ENCODE measurements around the gene SIMC1. TPM values are rescaled to one million over a fixed set of nuclear protein-coding genes. Genes with fewer than 3 reads are reported as not detected.

Gene SIMC1
- total RNA-seq, 1 donor from 2014 or later, result 10.4 TPM

DNA sequence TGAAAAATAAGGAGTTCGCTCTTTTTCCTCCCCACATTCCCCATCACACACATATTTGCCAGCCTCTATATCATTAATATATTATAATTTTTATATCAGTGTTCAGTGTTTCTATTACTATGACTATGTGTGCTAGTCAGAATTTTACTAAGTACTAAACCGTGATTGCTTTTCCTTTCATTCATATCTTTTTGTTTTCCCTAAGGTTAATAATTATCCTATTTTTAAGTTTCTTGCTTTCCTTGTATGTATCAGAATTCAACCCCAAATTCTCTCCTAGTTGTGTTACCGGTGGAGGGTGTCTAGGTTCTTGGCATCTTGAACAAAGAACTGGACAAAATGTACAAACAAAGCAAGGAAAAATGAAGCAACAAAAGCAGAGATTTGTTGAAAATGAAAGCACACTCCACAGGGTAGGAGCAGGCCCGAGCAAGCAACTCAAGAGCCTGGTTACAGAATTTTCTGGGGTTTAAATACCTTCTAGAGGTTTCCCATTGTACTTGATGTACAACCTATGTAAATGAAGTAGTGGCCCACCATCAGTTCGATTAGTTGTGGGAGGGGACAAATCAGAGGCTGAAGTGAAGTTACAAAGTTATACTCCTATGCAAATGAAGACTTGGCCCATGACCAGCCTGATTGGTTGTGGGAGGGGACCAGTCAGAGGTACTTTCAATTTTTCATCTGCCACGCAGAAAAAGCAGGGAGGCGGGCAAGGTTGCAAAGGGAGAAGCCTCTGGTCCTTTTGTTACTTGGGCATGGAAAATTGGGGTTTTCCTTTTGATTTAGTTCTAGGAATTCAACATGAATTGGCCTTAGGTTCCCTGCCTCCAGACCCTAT is 79.5 kb downstream of the SIMC1 start:
- H3K4me1 Mint-ChIP-seq (ENCODE audit: low read depth, unreplicated experiment), result no peaks in the 10 kb centered on the region

GRCh38 chr5:176319827-176320554 is 81.8 kb downstream of the SIMC1 start:
- Histone ChIP-seq H3K9me3 (ENCODE audit: insufficient read depth, low read depth, low read length) (no peaks in the 10 kb centered on the region), H3K79me2 (ENCODE audit: insufficient read depth, low read length) (no peaks in the 10 kb centered on the region), H3K36me3 (ENCODE audit: insufficient read depth, low read length) (peaks cover 9% of the 10 kb centered on the region), H3K27me3 (ENCODE audit: insufficient read depth, low read length) (no peaks in the 10 kb centered on the region), H3K4me3 (ENCODE audit: insufficient read depth, low read depth, low read length) (no peak overlapping the region), H3K4me2 (ENCODE audit: low read length) (no peak overlapping the region), H3K27ac (ENCODE audit: low read depth, low read length) (no peak overlapping the region), H3K9ac (ENCODE audit: low read length) (no peak overlapping the region), H2AFZ (ENCODE audit: low read depth, low read length) (no peak overlapping the region), H3K4me1 (ENCODE audit: insufficient read depth, low read length) (no peaks in the 10 kb centered on the region), H4K20me1 (ENCODE audit: insufficient read depth, low read length) (no peaks in the 10 kb centered on the region)
- Mint-ChIP-seq H3K27ac (ENCODE audit: unreplicated experiment) (no peak overlapping the region), H3K9me3 (ENCODE audit: unreplicated experiment) (no peaks in the 10 kb centered on the region), H3K4me3 (ENCODE audit: unreplicated experiment) (no peak overlapping the region), H3K27me3 (ENCODE audit: low read depth, unreplicated experiment) (no peaks in the 10 kb centered on the region), H3K36me3 (ENCODE audit: low read depth, unreplicated experiment) (peaks cover 7% of the 10 kb centered on the region), H3K4me1 (ENCODE audit: low read depth, unreplicated experiment) (no peaks in the 10 kb centered on the region)
- DNase-seq (ENCODE audit: low read depth), result no peak
- peak; percentile 49 for FAIRE-seq
- TF ChIP-seq EZH2 (IDR thresholded peaks at IDR 0.05; ENCODE audit: insufficient read depth, low read length), result no peak
- TF ChIP-seq, protein P1, sequence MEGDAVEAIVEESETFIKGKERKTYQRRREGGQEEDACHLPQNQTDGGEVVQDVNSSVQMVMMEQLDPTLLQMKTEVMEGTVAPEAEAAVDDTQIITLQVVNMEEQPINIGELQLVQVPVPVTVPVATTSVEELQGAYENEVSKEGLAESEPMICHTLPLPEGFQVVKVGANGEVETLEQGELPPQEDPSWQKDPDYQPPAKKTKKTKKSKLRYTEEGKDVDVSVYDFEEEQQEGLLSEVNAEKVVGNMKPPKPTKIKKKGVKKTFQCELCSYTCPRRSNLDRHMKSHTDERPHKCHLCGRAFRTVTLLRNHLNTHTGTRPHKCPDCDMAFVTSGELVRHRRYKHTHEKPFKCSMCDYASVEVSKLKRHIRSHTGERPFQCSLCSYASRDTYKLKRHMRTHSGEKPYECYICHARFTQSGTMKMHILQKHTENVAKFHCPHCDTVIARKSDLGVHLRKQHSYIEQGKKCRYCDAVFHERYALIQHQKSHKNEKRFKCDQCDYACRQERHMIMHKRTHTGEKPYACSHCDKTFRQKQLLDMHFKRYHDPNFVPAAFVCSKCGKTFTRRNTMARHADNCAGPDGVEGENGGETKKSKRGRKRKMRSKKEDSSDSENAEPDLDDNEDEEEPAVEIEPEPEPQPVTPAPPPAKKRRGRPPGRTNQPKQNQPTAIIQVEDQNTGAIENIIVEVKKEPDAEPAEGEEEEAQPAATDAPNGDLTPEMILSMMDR (IDR thresholded peaks at IDR 0.05; ENCODE audit: insufficient read depth, low read depth, low read length), result peak; percentile 14

More for the DNA sequence above, 79.5 kb downstream of the SIMC1 start:
- no peak overlapping the region for H2AFZ ChIP-seq (ENCODE audit: low read depth, low read length)
- H3K27me3 ChIP-seq (ENCODE audit: insufficient read depth, low read length), result no peaks in the 10 kb centered on the region
- H3K4me3 ChIP-seq (ENCODE audit: insufficient read depth, low read depth, low read length), result no peak overlapping the region
- no peaks in the 10 kb centered on the region for H3K9me3 Mint-ChIP-seq (ENCODE audit: unreplicated experiment)
- no peak overlapping the region for H3K9ac ChIP-seq (ENCODE audit: low read length)
- no peak overlapping the region for H3K4me3 Mint-ChIP-seq (ENCODE audit: unreplicated experiment)
- DNase-seq (ENCODE audit: low read depth) (no peak), FAIRE-seq (no peak)
- no peaks in the 10 kb centered on the region for H3K27me3 Mint-ChIP-seq (ENCODE audit: low read depth, unreplicated experiment)
- peaks cover 7% of the 10 kb centered on the region for H3K36me3 ChIP-seq (ENCODE audit: insufficient read depth, low read length)
- H3K4me2 ChIP-seq (ENCODE audit: low read length), result no peak overlapping the region
- H4K20me1 ChIP-seq (ENCODE audit: insufficient read depth, low read length), result no peaks in the 10 kb centered on the region
- H3K4me1 ChIP-seq (ENCODE audit: insufficient read depth, low read length), result no peaks in the 10 kb centered on the region
- H3K9me3 ChIP-seq (ENCODE audit: insufficient read depth, low read depth, low read length), result no peaks in the 10 kb centered on the region
- TF ChIP-seq, protein P1 (IDR thresholded peaks at IDR 0.05; ENCODE audit: insufficient read depth, low read depth, low read length), result no peak
- no peak for TF ChIP-seq EZH2 (IDR thresholded peaks at IDR 0.05; ENCODE audit: insufficient read depth, low read length)
- H3K27ac ChIP-seq (ENCODE audit: low read depth, low read length), result no peak overlapping the region
- H3K79me2 ChIP-seq (ENCODE audit: insufficient read depth, low read length), result no peaks in the 10 kb centered on the region
- peaks cover 5% of the 10 kb centered on the region for H3K36me3 Mint-ChIP-seq (ENCODE audit: low read depth, unreplicated experiment)
- no peak overlapping the region for H3K27ac Mint-ChIP-seq (ENCODE audit: unreplicated experiment)
